Lower leg skin (tissue), 4 donors: ENCODE data around the gene AMIGO3. TPM values are rescaled to one million over a fixed set of nuclear protein-coding genes. Genes with fewer than 3 reads are reported as not detected.

Source experiments
- DNase-seq, 2 donors: peaks; one replicate each; pipeline ENCODE4 v3.0.0-alpha.2; 2019; ENCODE audit warnings: low spot score in 2 of 2
- H3K4me3 ChIP-seq: fragments of 200-600 bp; sonication (generic); 2 replicates; pipeline ENCODE4 v1.5.1; 2017; ENCODE audit warnings: mild to moderate bottlenecking, low read depth; ENCODE audit not compliant: poor library complexity, severe bottlenecking
- CTCF ChIP-seq, 3 donors: fragments of 450-650 bp; IDR thresholded peaks; one replicate each; pipeline ENCODE4 v1.5.1; 2016; ENCODE audit warnings: antibody characterized with exemption in 3 of 3, mild to moderate bottlenecking in 3 of 3, moderate library complexity in 2 of 3
- POLR2A ChIP-seq, 2 donors: fragments of 450-650 bp; IDR thresholded peaks; one replicate each; pipeline ENCODE4 v1.6.1; 2016 to 2017; ENCODE audit warnings: antibody characterized with exemption in 2 of 2, mild to moderate bottlenecking in 1 of 2, moderate library complexity in 1 of 2
- WGBS, 2 donors: methylation state at CpG; one replicate each; pipeline ENCODE4 v1.1.5; 2018; 5-methylcytosine and 5-hydroxymethylcytosine counted together
- intact Hi-C: fragments of 100-400 bp; cut with DNase I; formaldehyde crosslinking; loops from one replicate; pipeline ENCODE4 v1.15.0; 2023; ENCODE audit warnings: low total_unique reads
- total RNA-seq, 4 donors: library from RNA; depleted of rRNA; stranded (reverse); fragments of >200 nt; gene quantifications; one replicate each; pipeline ENCODE4 v1.1.0, GENCODE V29; 2016

Gene AMIGO3
- total RNA-seq, 4 donors from 2014 or later = 1.0 to 3.7 (median 3.1) TPM

- intact Hi-C loops = no loop called here
- no peak for DNase-seq
Measured at GRCh38 chr3:49740427-49740826, 20.9 kb upstream of the AMIGO3 start.

GRCh38 chr3:49738067-49738713 lies 18.7 kb upstream of the AMIGO3 start:
- intact Hi-C loops = no loop called here
- DNase-seq = peak in 1 of 2 donors; percentile 56
- H3K4me3 ChIP-seq = no peak overlapping the region
- TF ChIP-seq POLR2A (IDR thresholded peaks at IDR 0.05) (no peak), CTCF (IDR thresholded peaks at IDR 0.05) (no peak)
- 95 to 97% methylated on average over 11 of the region's 11 CpGs for WGBS, 2 donors

More at GRCh38 chr3:49740427-49740826, 20.9 kb upstream of the AMIGO3 start:
- no peak overlapping the region for H3K4me3 ChIP-seq
- TF ChIP-seq CTCF (IDR thresholded peaks at IDR 0.05) (no peak), POLR2A (IDR thresholded peaks at IDR 0.05) (no peak)

- no peak for TF ChIP-seq CTCF (IDR thresholded peaks at IDR 0.05)
- no peak for TF ChIP-seq POLR2A (IDR thresholded peaks at IDR 0.05)
- WGBS, 2 donors = 95 to 98% methylated on average over 6 of the region's 6 CpGs
- intact Hi-C loops = no loop called here
- H3K4me3 ChIP-seq = no peak overlapping the region
- peak in 1 of 2 donors; percentile 37 for DNase-seq
Measured at GRCh38 chr3:49734752-49735151, 15.3 kb upstream of the AMIGO3 start.

- DNase-seq = peak in 1 of 2 donors; percentile 42
- intact Hi-C loops = no loop called here
- TF ChIP-seq CTCF (IDR thresholded peaks at IDR 0.05) (no peak), POLR2A (IDR thresholded peaks at IDR 0.05) (no peak)
- no peak overlapping the region for H3K4me3 ChIP-seq
- WGBS, 2 donors = 83 to 100% methylated on average over 1 of the region's 1 CpG
Measured at GRCh38 chr3:49733551-49733950, 14.1 kb upstream of the AMIGO3 start.

GRCh38 chr3:49732597-49732996 lies 13.1 kb upstream of the AMIGO3 start:
- WGBS, 2 donors = 91% methylated on average over 11 of the region's 11 CpGs
- DNase-seq = peak in 1 of 2 donors; percentile 74
- TF ChIP-seq CTCF (IDR thresholded peaks at IDR 0.05) (no peak), POLR2A (IDR thresholded peaks at IDR 0.05) (no peak)
- no peak overlapping the region for H3K4me3 ChIP-seq
- intact Hi-C loops = no loop called here
